ENCODE measurements around the gene MMADHC.
"Not testable (repeated sequence)": the region's sequence is repeated elsewhere in the genome, so short reads cannot be mapped to it uniquely, and the experiment has no call there.

Gene MMADHC

DNA sequence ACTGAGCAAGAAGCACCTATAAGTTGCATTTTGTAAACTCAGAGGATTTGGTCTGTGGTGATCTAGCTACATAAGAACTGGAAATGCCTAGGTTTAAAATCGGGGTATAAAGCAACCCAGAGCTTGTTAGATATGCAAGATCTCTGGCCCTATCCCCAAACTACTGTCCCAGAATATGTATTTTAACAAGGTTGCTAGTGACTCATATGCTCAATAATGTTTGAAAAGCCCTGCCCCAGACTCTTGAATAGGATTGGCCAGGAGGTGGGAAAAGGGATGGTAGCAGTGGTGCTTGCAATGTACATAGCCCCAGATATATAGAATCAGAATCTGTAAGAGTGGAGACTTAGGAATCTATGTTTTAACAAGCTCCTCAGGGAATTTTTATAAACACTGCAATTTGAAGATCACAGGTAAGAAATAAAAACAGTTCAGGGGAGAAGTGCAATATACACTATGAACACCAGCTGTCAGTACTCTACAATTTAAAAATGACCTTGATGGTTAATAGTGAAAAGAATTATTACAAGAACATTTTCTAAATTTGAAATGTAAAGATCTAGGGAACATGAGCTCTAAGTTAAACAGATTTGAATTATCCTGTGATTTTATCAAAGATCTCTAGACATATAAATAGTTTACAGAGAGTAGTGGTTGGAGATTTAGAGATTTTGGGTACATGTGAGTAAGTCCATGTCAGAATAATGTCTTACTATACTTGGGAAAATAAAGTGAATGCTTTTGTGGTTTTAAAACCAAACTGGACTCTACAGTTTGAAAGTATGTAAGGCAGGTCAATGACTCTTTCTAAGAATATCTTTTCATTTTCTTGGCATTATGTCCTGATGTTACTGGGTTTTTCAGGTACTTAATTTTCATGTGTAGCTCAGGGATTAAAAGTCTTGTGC lies 7.7 kb upstream of the MMADHC start:
- DNase-seq (ENCODE audit: low read depth in 2 of 2), result no peak

DNA sequence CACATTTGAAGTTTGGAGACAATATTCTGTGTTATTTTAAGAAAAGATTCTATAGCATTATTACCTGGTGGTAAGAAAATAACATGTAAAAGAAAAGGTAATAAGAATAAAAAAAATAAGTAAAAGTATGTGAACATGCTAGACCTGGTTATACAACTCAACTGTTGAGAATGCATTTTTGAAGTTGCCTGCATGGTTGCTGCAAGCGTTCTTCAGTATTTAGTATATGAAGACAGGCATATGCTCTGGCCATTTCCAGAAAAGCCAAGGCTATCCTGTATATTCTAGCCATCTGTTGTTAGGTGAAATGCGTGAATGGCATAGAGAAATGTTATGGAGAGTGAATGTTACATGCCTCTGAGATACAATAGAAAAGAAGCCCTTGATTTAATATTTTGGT lies 6.8 kb upstream of the MMADHC start:
- DNase-seq (ENCODE audit: low read depth in 2 of 2), result no peak

DNA sequence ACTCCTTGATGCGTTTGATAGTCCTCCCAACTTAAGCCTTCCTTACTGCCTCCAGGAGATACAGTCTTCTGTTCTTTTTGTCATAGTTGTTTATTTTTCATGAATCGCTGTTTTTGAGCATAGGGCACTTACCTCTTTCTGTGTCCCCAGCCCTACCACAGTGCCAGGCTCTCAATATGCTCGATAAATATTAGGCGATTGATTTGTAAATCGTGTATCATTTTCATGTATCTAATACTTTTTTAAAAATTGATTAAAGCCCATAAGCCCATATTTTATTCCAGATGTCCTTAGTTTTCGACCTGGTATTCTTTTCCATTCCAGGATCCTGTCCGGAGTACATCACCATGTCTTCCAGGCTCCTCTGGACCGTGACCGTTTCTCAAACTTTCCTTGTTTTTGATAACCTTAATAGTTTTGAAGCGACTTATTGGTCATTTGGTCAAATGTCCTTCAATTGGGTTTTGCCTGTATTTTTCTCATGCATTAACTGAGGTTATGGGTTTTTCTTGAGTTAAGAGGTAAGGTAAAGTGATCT lies 444 bp upstream of the MMADHC start:
- DNase-seq (ENCODE audit: low read depth in 2 of 2), result no peak

DNA sequence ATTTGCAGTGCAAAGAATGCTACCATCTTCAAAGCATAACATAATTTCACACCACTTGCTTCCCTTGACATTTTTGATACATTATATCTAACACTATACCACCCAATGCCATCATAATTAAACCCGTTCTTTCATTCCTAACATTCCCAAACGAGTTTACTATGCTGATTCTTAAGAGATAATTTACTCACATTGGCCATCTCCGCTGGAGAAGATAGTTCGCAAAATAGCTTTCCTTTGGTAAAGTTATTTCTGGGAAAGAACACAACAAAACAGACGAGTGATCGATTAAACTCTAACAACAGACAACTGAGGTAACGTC lies 716 bp downstream of the MMADHC start:
- DNase-seq (ENCODE audit: low read depth in 2 of 2), result no peak

DNA sequence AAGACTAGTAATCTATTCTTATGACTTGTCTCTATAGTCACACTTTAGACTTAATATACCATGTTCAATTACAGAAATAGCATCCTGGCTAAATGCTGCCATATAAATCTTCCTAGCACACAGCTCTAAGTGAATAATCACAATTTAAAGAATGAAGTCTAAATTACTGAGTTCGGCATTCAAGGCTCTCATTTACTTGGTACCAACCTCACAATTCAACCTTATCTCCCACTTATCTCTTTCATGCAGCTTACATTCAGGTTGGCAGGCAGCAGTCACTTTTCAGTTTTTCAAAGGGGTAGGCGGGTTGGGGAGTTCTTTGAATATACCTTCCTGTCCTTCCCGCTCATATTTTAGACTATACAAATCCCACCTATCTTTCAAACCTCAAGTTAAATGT lies 1.5 kb downstream of the MMADHC start:
- DNase-seq (ENCODE audit: low read depth in 2 of 2), result no peak

DNA sequence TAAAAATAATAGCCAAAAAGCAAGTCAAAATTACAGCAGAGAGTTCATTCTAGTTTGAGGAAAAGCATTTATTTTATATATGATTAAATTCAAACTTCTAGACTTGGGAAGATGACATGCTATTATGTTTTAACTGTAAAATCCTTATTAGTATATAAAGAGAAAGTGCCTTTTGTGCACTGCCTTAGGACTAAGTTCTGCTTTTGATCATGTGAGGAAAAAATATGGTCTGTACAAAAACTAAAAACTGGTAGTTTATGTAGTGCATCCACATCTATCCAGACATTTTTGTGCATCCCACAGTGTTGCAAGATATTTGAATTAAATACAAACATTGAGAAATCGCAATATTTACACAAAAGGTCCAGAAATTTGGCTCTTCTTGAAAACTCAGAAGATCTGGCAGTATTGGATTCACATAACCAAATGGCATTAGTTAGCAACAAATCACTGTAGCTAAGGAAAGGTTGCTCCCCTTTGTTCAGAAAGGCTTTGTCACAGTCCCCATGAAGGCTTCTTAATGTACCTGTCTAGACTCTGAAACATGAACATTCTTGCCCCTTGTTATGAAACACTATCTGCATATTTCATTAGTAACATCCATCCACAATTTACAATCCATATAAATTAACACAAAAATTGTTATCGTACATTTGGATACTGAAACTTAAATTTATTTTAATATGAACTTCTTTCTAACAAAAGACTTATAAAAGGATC lies 2.2 kb downstream of the MMADHC start:
- no peak for DNase-seq (ENCODE audit: low read depth in 2 of 2)

DNA sequence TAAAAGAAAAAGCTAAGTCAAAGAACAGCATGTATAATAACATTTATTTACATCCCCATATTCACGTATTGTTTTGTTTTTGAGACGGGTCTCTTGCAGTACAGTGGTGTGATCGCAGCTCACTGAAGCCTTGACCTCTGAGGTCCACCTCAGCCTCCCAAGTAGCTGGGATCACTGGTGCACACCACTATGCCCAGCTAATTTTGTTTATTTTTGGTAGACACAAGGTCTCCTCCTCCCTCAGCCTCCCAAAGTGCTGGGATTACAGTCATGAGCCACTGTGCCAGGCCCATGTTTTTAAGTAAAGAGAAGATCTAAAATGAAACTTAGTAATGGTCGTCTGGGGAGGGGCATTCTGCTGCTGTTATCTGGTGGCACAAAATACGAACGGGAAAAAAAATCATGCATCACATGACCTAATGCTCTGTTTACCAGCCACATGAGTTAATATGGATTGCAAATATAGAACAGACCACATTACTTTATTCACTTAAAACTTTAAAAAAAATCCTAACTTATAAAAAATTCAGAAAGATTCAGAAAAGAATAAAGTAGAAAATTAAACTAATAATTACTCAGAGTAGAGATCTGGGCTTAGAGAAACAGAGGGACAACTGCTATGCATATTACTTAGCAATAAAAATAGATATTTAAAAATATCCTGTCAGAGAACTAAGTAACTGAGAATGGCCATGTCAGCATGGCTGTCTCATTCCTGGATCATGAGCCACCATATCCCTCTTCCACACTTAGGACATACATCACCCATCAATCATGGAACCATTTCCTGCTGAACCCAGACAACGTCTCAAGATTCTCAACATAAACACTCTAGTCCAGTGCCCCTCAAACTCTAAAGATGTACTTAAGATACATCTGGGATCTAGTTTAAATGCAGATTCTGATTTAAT lies 7.3 kb downstream of the MMADHC start:
- no peak for DNase-seq (ENCODE audit: low read depth in 2 of 2)

DNA sequence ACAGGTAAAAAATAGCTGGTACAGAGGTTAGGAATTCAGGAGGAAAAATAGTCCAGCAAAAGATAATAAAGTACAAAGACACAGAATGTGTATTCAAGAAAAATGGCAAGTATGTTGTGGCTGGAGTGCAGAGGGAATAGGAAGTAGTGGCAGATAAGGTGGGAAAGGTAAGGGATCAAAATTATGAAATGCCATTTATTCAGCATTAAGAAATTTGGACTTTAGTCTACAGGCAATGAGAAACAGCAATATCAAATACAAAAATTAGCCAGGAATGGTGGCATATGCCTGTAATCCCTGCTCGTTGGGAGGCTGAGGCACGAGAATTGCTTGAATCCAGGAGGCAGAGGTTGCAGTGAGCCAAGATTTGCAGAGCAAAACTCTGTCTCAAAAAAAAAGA lies 10.3 kb downstream of the MMADHC start:
- no peak for DNase-seq (ENCODE audit: low read depth in 2 of 2)

DNA sequence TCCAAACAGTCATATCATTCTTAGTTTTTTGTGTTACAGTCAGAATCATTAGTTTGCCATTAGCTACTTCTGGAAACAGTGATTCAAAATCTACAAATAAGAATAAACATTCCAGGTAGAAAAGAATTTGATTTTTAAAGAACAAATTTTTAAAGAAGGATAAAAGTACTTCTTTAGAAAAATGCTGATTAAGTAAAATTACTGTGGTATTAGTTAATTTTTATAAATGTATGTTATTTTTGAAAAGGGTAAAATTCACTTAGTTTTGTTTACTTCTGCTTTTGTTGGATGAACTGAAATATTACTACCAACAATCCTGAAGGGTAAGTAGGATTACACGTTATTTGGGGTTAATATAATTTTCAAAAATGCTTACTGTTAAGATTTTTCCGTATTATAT lies 11.8 kb downstream of the MMADHC start:
- no peak for DNase-seq (ENCODE audit: low read depth in 2 of 2)

DNA sequence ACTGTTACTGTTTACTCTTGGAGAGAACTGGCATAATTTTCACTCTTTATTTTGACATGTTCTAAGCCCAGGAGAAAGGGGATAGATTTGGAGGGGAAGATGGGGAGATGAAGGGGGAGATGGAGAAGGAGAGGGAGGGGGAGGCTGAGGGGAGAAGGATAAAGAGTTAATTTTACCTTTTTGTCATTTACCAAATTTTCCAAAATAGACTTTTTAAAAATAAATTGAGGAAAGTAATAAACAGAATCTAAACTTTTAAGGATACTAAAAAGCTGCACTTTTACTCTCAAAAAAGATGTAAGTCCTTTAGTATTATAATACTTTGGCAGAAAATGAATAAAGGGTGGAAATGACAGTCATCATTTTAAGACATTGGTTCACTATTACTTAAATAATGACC lies 12.3 kb downstream of the MMADHC start:
- no peak for DNase-seq (ENCODE audit: low read depth in 2 of 2)

DNA sequence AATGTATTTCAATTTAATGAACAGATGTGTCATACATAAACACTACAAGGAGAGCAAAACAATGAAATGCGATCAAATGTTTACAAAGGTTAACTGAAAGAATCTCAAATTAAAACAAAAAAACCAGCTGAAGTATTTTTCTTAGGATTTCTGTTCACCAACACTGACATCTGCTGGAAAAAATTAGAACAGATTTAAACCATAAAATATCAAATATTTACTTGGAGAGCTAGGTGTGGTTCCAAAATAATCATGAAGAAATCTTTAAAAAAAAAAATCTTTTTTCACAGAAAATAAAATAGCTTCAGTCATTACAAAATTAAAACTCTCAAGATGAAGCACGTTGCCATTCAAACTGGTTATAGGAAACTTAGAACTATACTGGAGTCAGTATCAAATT lies 13.8 kb downstream of the MMADHC start:
- no peak for DNase-seq (ENCODE audit: low read depth in 2 of 2)

DNA sequence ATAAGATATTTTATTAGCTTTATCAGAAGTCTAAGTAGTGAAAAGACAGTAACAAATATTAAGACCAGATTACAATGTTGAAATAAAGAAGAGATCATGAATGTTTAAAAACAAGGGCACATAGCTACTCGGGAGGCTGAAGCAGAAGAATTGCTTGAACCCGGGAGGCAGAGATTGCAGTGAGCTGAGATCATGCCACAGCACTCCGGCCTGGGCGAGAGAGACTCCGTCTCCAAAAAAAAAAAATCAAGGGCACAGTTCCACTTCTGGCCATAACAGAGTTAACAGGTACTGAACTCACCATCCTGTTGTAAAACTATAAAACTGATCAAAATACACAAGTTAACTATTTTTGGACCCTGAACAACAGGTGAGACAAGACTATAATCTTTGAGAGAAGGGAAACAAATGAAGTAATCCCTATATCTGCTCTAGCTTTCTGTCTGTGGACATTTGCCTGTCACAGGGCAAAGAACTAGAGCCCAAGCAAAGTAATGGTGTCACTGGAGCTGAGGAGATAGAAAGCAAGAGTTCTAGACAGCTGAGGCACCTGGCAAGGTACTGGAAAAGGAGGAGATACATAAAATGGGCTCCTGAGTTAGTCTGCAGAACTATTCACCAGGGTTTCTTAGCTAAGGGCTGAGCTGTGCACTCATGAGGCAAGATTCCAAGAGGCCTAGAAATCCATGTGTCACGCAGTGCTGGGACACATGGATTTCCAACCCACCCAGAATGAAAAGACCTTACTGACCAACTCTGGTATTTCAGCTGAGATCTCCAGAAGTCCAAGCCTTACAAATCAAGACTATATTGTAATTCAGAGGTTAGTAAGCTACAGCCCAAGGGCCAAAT lies 15.2 kb downstream of the MMADHC start:
- DNase-seq (ENCODE audit: low read depth in 2 of 2), result no peak

DNA sequence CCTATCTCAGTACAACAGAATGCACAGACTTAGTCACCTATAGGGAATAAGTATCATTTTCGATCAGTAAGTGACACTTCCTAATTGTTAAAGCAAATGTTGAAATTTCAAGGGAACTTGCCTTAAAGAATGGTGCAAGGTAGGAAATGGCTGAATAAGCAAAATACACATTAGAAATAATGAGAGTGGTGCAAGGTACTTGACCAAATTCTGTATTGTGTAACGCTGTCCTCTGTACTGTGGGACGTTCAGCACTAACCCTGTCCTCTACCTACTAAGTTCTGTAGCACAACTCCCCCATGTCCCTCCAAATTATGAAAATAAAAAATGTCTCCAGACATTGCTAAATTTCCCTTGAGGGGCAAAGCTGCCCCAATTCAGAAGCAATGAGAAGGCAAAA lies 19.4 kb downstream of the MMADHC start:
- DNase-seq (ENCODE audit: low read depth in 2 of 2), result no peak

DNA sequence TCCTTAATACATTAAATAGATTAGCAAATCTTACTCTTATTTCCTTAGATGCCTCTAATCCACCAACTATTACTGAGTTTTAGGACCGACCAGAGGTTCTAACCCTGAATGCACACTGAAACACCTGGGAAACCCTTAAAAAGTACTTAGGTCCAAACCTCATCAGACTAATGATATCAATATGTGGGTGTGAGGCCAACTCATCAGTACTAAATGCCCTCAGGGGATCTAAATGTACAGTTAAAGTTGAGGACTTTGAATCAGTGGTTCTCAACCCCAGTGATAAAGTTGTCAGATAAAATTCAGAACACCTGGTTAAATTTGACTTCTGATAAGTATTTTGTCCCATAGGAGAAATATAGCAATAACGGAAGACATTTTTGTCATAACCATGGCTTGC lies 20.9 kb downstream of the MMADHC start:
- DNase-seq (ENCODE audit: low read depth in 2 of 2), result no peak

DNA sequence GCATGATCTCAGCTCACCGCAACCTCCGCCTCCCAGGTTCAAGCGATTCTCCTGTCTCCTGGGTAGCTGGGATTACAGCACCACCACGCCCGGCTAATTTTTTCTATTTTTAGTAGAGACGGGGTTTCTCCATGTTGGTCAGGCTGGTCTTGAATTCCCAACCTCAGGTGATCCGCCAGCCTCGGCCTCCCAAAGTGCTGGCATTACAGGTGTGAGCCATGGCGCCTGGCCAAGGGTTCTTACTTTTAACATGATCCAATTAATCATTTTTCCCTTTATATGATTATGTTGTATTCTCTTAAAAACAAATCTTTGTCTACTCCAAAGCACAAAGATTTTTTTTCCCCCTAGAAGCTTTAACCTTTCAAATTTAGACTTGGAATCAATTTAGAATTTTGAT lies 21.9 kb downstream of the MMADHC start:
- not testable (repeated sequence) for DNase-seq (ENCODE audit: low read depth in 2 of 2)

DNA sequence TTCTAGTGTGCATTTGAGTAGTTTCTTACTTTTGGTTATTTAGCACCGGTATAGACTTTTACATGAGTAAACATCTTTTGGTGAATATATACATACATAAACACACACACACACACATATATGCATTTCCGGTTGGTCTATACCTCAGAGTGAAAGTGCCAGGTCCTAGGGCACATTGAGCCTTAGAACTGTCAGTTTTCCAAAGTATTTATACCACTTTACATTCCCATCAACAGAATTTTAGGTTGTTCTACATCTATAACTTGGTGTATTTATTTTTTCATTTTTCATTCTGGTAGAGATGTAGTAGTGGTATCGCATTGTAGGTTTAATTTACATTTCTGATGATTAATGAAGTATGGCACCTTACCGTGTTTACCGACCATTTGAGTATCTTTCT lies 22.6 kb downstream of the MMADHC start:
- no peak for DNase-seq (ENCODE audit: low read depth in 2 of 2)

DNA sequence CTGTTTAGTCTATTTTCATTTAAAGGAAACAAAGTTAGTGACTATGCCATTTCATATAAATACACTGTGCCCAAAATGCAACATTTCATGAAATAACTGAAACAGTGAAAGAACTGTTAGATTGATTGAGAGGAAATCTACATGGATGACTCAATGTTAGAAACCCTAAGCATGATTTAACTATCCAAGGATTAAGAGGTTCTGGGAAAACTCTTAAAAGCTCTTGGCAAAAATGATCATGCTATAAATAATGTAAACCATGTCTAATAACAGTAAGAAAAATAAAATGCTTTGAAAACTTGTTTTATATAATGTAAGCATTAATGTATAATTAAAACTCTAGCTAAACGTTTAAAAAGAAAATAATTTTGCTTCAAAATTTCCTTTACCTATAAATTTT lies 23.5 kb downstream of the MMADHC start:
- no peak for DNase-seq (ENCODE audit: low read depth in 2 of 2)

DNA sequence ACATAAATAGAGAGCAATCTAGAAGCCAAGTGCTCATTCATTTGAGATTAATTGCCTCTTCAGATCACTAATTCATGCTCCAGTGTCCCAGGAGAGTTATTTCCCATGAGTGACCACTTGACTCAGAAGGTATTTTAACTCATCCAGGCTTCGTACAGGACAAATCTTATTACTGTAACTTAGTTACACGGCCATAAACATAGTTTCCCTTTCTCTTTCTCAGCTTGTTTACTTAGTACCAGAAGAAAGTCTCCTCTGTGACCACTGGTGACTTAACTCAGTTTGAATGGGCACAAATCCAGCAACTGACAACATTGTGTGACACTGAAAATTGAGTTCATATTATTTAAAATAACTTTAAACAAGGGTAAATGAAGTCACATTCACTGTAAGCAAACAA lies 25.3 kb downstream of the MMADHC start:
- DNase-seq (ENCODE audit: low read depth in 2 of 2), result no peak

DNA sequence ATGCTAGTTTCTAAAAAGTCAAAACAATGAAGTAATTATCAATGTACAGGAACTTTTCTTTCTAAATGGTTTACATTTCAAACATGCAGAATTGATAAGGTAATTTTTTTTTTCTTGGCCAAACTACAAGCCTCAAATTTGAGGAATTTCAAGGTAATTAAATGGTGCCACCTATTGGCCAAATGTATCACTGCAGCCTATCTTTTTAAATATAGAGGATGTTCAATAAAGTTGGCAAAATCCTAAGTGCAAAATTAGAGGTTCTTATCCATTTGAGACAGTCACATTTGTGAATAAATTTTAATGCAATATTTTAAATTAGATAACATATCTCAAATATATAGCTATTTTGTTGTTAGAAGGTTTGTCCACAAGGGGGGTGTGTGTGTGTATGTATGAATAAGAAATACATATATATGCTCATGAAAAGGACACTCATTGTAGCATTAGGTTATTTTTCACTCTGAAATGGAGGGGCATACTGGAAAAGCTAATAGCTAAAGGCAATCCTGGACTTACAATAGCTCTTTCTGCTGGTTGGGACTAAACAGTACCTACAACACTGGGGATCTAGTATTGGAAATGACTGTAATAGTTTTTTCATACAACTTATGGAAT lies 26.2 kb downstream of the MMADHC start:
- no peak for DNase-seq (ENCODE audit: low read depth in 2 of 2)

DNA sequence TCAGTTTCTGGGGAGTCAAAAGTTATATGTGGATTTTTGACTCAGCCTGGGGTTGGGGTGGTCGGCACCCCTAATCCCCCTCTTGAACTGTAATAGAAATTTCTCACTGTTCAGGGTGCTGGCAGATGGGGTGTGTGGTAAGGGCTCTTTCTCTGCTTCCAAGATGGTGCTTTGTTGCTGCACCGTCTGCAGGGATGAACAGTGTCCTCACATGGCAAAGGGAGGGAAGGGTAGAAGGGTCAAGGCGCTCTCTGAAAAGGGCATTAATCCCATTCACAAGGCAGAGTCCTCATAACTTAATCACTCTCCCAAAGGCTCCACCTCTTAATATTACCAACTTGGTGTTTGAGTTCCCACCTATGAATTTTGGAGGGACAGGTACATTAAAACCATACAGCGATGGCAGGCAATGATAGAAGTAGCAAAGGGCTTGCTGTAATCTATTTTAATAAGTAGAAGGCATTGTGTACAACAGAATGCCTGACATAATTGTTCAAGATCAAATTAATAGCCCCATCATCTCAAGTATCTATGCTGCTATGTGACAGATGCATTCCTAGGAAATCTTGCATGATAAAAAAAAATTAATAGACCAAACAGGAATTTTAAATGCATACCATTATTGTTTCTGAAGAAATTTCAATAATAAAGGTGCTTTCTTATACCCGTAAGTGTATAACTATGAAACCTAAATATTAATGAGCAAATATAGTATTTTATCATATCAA lies 28.1 kb downstream of the MMADHC start:
- no peak for DNase-seq (ENCODE audit: low read depth in 2 of 2)

Measured in activated CD8-positive, alpha-beta memory T cell treated with anti-CD3 and anti-CD28 coated beads for 4 hours (primary cell).